ENCODE measurements around the gene PRLHR.
"Not testable (repeated sequence)": the region's sequence is repeated elsewhere in the genome, so short reads cannot be mapped to it uniquely, and the experiment has no call there.

Gene PRLHR

GRCh38 chr10:118626953-118627352 lies 31.5 kb upstream of the PRLHR start (continued):
- TF ChIP-seq PATZ1 (CRISPR knock-in tag; IDR thresholded peaks at IDR 0.05; ENCODE audit: borderline replicate concordance) (no peak), OSR1 (CRISPR knock-in tag; IDR thresholded peaks at IDR 0.05) (no peak), ZNF565 (CRISPR knock-in tag; conservative IDR thresholded peaks at IDR 0.05; ENCODE audit: low read depth) (no peak), GLIS3 (CRISPR knock-in tag; IDR thresholded peaks at IDR 0.05) (no peak), CREB5 (CRISPR knock-in tag; IDR thresholded peaks at IDR 0.05; ENCODE audit: low read depth) (no peak), TOX (CRISPR knock-in tag; IDR thresholded peaks at IDR 0.05; ENCODE audit: borderline replicate concordance) (no peak), RARB (CRISPR knock-in tag; IDR thresholded peaks at IDR 0.05) (no peak), ZNF8 (CRISPR knock-in tag; IDR thresholded peaks at IDR 0.05) (no peak)

GRCh38 chr10:118625504-118625903 lies 30.1 kb upstream of the PRLHR start:
- TF ChIP-seq CSDC2 (CRISPR knock-in tag; IDR thresholded peaks at IDR 0.05) (no peak), ZFP3 (CRISPR knock-in tag; IDR thresholded peaks at IDR 0.05) (no peak), ZNF565 (CRISPR knock-in tag; conservative IDR thresholded peaks at IDR 0.05; ENCODE audit: low read depth) (no peak), BACH2 (CRISPR knock-in tag; IDR thresholded peaks at IDR 0.05; ENCODE audit: borderline replicate concordance) (no peak), PPARA (CRISPR knock-in tag; IDR thresholded peaks at IDR 0.05; ENCODE audit: borderline replicate concordance) (no peak)
- no peak for ATAC-seq

- TF ChIP-seq TCF4 (CRISPR knock-in tag; IDR thresholded peaks at IDR 0.05; ENCODE audit: borderline replicate concordance) (no peak), ZFP30 (CRISPR knock-in tag; IDR thresholded peaks at IDR 0.05) (no peak), RARB (CRISPR knock-in tag; IDR thresholded peaks at IDR 0.05) (no peak), BACH2 (CRISPR knock-in tag; IDR thresholded peaks at IDR 0.05; ENCODE audit: borderline replicate concordance) (no peak), PPARA (CRISPR knock-in tag; IDR thresholded peaks at IDR 0.05; ENCODE audit: borderline replicate concordance) (no peak), GLIS3 (CRISPR knock-in tag; IDR thresholded peaks at IDR 0.05) (no peak)
- no peak for ATAC-seq
These were observed 29.3 kb upstream of the PRLHR start for GRCh38 chr10:118624747-118625146.

GRCh38 chr10:118621304-118621942 lies 26.0 kb upstream of the PRLHR start:
- no peak for ATAC-seq
- TF ChIP-seq ESRRG (CRISPR knock-in tag; IDR thresholded peaks at IDR 0.05), result no peak

- not testable (repeated sequence) for ATAC-seq
- peak; percentile 46; the same call in 1 of the 2 replicates for TF ChIP-seq TCF4 (CRISPR knock-in tag; IDR thresholded peaks at IDR 0.05; ENCODE audit: borderline replicate concordance)
These were observed 18.4 kb upstream of the PRLHR start for GRCh38 chr10:118613863-118614262.

GRCh38 chr10:118610577-118610976 lies 15.1 kb upstream of the PRLHR start:
- no peak for ATAC-seq
- TF ChIP-seq TCF4 (CRISPR knock-in tag; IDR thresholded peaks at IDR 0.05; ENCODE audit: borderline replicate concordance), result no peak

GRCh38 chr10:118607768-118608354 lies 12.4 kb upstream of the PRLHR start:
- ATAC-seq, result no peak
- no peak for TF ChIP-seq CSDC2 (CRISPR knock-in tag; IDR thresholded peaks at IDR 0.05)
- TF ChIP-seq ZNF70 (CRISPR knock-in tag; IDR thresholded peaks at IDR 0.05), result no peak
- no peak for TF ChIP-seq GLIS3 (CRISPR knock-in tag; IDR thresholded peaks at IDR 0.05)
- TF ChIP-seq PATZ1 (CRISPR knock-in tag; IDR thresholded peaks at IDR 0.05; ENCODE audit: borderline replicate concordance), result no peak
- TF ChIP-seq RARB (CRISPR knock-in tag; IDR thresholded peaks at IDR 0.05), result no peak
- no peak for TF ChIP-seq SNAI2 (CRISPR knock-in tag; IDR thresholded peaks at IDR 0.05)
- no peak for TF ChIP-seq TOX (CRISPR knock-in tag; IDR thresholded peaks at IDR 0.05; ENCODE audit: borderline replicate concordance)
- TF ChIP-seq ZC3H10 (CRISPR knock-in tag; IDR thresholded peaks at IDR 0.05), result no peak
- TF ChIP-seq ESRRG (CRISPR knock-in tag; IDR thresholded peaks at IDR 0.05), result no peak
- no peak for TF ChIP-seq CSRNP3 (CRISPR knock-in tag; IDR thresholded peaks at IDR 0.05)
